GM18502 (cell line): ENCODE results near the gene MN1.

Experiments
- ATAC-seq: cut with Tn5 transposase; IDR thresholded peaks from one replicate; pipeline ENCODE4 v1.9.1; 2021; ENCODE audit warnings: mild to moderate bottlenecking; ENCODE audit not compliant: unreplicated experiment, poor library complexity

The MN1 gene

GRCh38 chr22:27765706-27766291 is 35.8 kb downstream of the MN1 start:
- no peak for ATAC-seq

- no peak for ATAC-seq
These were observed 36.8 kb downstream of the MN1 start for GRCh38 chr22:27764722-27765236.

DNA sequence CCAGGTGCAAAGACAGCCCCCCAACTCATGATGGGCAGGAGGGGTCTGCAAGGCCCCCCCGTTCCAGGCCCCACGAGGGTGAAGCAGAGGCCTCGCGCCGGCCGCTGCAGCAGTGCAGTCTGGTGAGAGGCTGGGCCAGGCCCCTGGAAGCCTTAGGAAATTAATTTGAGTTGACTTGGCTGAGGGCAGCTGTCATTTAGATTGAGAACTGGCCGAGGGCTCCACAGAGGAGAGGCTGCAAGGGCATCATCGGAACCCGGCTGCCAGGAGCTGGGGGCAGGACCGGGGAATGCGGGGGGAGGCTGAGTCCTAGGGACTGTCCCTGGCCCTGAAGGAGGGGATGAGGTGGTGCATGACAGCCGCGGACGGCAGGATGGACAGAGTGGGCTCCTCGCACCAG is 39.9 kb downstream of the MN1 start:
- ATAC-seq, result no peak

DNA sequence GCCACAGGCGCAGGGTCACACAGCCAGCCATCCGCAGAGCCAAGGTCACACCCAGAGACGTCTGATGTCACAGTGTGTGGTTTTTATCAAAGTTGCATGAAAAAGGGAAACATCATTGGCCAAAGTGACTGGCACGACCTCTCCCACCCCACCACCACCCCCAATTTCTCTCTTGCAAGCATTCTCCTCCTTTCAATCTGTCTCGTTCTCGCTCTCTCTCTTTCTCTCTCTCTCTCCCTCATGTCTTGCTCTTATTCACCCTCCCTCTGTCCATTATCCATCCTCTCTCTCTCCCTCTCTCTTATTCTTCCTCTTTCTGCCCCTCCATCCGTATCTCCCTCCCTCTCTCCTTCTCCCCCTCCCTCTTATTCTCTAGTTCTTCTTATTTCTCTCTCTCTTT is 40.6 kb downstream of the MN1 start:
- ATAC-seq, result no peak

DNA sequence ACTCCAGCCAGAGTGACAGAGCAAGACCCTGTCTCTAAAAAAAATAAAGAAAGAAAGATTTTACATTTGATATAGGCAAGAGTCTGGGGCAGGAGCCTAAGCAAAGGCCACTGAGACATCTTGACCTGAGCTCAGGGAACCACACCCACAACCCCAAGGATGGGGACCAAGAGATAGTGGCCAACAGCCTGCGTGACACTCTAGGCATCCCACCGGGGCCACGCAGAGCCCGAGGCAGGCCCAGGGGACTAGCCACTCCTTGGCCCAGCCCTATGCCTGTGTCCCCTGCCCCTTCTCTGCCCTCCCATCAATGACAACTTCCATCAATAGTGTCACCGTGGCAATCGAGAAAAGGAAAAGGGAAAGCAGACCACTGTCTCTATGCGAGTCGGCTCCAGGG is 41.1 kb downstream of the MN1 start:
- ATAC-seq, result no peak

- ATAC-seq, result no peak
These were observed 43.5 kb downstream of the MN1 start for GRCh38 chr22:27757928-27758525.

DNA sequence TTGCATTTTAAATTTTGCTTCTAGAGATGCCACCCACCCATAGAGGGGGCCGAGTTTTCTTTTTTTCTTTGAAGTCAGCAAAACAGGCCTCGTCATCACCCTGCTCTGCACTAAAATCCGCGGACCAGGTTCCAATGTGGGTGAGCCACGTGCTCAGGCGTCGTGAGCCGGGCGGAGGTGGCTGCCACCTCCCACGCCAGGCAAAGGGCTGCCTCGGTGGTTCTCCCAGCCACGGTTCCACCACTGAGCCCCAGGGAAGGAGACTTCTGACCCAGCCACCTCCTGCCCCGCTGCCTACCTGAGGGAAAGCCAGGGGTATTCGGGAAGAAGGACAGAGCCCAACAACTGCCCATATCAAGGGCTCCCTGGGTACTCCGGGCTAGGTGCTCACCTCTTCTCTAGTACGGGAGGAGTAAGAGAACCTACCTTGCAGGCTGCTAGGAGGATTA is 45.3 kb downstream of the MN1 start:
- ATAC-seq, result no peak

- no peak for ATAC-seq
These were observed 45.9 kb downstream of the MN1 start for GRCh38 chr22:27755521-27756211.

- ATAC-seq, result no peak
These were observed 46.6 kb downstream of the MN1 start for GRCh38 chr22:27754888-27755480.

- ATAC-seq, result no peak
These were observed 47.2 kb downstream of the MN1 start for GRCh38 chr22:27754247-27754887.

DNA sequence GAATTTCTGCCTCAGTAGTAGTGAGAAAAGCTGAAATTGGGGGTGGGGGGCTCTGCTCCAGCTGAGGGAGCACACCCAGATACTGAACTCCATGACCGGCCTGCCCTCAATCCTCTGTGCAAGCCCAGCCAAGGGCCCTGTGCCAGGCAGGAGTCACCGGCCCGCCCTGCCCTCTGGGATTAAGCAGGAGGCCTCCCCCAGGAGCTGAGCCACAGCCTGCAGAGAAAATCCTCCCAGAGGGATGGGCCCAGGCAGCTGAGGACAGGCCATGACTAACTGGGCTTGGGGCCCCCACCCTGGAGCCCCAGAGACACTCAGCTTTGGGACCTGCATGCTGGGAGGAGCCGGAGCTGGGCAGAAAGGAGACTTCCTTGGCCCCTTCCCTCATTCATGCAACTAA is 48.8 kb downstream of the MN1 start:
- no peak for ATAC-seq

DNA sequence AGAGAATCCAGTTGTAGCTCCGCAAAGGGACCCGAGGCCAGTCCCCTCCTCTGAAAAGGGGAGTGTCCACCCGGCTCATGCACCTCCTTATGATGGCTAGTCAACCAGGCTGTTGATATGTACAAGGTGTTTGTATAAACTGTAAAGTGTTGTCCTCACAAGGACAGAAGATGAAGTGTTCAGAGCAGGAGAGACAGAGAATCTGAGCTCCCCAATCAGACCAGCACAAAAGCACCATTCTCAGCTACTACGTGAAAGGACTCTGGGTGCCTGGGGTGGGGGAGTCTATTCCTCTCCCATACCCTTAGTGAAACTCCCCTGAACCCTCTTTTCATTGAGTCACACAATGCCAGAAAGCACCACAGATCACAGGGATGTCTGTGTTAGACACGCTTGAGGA is 49.4 kb downstream of the MN1 start:
- no peak for ATAC-seq

DNA sequence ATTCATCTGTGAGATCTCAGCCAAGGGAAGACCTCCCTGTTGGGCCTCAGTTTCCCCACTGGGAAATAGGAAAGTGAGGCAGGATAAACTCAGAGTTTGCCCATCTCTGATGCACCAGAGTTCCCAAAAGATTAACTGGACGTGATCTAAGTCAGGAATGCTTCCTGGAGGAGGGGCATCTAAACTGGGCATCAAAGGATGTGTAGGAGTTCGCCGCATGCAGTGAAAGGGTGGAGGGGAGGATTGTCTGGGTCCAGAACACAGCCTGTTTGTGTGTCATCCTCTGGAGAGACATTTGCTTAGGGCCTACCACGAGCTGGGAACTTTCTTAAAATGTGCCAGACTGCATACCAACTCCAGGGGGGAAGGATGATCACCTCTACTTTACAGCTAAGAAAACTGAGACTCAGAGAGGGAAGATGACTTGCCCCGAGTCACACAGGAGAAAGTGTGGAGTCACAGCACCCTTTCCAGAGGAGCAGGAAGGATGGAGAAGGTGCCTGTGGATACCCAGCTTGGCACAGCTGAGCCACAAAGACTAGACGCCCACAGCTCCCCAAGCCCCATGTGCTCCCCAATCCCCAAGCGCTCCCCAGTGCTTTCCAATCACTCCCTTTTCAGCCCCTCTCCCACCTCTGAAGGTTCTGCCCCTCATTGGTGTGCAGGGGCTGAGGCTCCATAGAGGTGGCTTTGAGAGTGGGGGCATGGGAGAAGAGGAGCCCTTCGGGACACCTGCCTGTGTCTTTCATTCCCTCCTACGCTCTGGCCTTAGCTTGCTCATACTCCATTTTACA is 50.1 kb downstream of the MN1 start:
- ATAC-seq, result no peak

- ATAC-seq, result no peak
These were observed 50.8 kb downstream of the MN1 start for GRCh38 chr22:27750584-27751265.

DNA sequence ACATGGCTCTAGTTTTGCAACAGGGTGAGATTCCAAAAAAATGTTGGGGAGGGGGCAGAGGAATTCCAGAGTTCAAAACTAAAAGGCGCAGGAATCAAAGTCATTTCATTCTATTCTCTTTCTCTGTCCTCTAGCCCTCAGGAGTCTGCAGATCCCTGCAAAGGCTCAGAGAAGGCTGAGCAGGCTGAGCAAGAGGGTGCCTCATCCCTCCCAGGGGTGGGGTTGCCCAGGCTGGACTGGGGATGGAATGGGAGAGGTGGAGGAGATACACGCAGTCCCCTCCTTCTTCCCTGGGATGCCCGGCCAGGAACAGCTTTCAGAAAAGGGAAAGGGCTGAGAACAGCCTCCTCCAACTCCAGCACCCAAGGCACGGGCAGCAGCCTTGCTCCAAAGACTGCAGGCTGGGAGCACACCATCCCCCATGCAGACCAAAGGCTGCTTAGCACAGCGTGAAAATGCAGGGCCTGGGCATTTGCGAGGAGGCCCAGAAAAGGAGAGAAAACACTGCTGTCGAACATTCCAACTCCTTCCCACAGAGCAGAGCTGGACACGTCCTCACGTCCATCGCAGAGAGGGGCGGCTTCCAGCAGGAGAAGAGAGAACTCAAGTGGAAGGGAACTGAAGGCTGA is 51.8 kb downstream of the MN1 start:
- no peak for ATAC-seq

- no peak for ATAC-seq
These were observed 52.8 kb downstream of the MN1 start for GRCh38 chr22:27748751-27749191.

GRCh38 chr22:27748349-27748748 is 53.2 kb downstream of the MN1 start:
- no peak for ATAC-seq

GRCh38 chr22:27747396-27748221 is 53.9 kb downstream of the MN1 start:
- no peak for ATAC-seq
